ENCODE data around the gene USP10.

USP10 gene

GRCh38 chr16:84828322-84828721, 128.5 kb downstream of the USP10 start:
- no peak for DNase-seq

Measured in EL (cell line).